GM21447 (cell line): ENCODE measurements around the gene FOXJ1.

Experiments
- ATAC-seq: cut with Tn5 transposase; IDR thresholded peaks from one replicate; pipeline ENCODE4 v1.9.1; 2021; ENCODE audit not compliant: unreplicated experiment

The FOXJ1 gene

GRCh38 chr17:76124582-76125390, 16.3 kb downstream of the FOXJ1 start:
- no peak for ATAC-seq

DNA sequence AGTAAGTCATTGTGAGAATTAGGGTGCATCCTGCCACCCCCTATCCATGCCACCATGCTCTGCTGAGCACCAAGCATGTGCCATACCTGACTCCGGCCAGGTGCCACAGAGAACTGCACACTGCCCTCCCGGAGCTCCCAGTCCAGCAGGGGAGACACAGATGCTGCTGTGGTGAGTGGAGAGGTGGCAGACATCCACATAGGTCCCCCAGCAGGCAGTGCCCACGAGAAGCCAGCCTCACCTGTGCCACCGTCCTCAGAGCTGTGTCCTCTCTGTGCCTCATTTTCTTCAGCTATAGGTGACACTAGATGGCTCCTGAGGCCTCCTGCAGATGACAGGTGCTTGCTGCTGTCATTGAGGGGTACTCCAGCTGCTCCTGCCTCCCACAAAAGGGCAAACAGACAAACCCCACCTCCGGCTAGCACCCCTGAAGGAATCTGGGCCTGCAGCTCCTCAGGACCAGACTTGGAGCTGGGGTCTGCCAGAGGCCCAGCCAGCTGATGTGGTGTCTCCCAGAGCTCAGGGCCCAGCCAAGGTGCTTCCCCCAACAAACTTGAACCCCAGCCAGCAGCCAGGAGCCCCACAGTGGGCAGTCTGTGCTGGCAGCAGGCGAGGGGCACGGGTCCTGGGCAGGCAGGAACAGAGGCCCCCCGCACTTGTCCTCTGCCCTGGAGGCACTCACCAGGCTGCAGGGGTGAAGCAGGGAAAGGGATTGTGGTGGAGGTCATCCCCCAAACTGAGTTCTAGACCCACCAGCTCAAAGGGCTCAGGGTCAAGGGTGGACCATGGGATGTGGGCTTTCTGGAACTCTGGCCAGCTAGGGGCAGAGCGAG, 17.1 kb downstream of the FOXJ1 start:
- no peak for ATAC-seq

- ATAC-seq, result no peak
Measured at GRCh38 chr17:76123191-76123499, 17.9 kb downstream of the FOXJ1 start.

DNA sequence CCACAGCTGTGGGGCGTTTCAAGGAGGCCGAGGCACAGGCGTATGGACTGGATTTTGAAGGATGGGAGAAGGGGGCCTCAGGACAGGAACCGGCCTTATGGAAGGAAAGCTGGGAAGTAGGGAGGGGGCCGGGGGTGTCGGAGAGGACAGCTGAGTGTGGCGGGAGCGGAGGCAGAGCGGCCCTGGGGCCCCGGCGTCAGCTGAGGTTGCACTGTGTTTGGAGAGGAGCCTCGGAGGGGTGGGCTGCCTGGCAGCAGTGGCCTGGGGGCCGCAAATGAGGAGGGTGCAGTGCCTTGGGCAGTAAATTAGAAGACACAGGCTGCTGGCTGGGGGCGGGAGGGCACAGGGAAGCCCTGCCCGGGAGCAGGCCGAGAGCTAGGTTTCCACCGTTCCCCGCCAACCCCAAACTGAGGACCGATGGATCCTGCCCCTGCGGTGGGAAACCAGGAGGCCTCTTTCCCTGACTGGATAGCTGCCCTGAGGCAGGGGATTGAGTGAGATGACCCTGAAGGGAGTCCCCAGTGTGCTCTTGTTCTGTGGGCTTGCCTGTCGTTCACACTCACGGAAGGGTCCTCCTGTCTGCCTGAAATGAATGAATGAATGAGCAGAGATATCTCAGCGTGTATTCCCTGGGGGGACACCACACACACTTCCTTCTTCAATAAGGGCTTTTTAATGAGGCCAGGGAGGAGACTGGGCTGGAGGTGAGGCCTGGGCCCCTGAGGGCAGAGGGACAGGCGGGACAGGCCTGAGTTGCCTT, 18.4 kb downstream of the FOXJ1 start:
- ATAC-seq, result no peak

GRCh38 chr17:76121932-76122430, 19.1 kb downstream of the FOXJ1 start:
- ATAC-seq, result no peak

DNA sequence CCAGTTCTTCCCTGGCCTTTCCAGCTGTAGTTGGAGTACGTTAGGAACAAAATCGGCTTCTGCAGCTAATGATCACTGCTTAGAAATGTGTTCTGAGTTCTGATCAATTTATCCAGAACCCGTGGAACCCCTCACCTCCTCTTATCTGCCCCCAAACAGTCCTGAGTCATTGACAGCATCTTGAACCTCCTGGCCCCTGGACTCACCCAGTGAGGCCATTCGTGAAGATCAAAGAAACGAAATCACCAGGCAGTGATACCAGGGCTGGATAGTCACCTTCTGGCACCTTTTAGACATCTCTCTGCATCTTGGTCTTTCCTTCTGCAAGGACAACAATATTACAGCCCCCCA, 20.4 kb downstream of the FOXJ1 start:
- no peak for ATAC-seq

DNA sequence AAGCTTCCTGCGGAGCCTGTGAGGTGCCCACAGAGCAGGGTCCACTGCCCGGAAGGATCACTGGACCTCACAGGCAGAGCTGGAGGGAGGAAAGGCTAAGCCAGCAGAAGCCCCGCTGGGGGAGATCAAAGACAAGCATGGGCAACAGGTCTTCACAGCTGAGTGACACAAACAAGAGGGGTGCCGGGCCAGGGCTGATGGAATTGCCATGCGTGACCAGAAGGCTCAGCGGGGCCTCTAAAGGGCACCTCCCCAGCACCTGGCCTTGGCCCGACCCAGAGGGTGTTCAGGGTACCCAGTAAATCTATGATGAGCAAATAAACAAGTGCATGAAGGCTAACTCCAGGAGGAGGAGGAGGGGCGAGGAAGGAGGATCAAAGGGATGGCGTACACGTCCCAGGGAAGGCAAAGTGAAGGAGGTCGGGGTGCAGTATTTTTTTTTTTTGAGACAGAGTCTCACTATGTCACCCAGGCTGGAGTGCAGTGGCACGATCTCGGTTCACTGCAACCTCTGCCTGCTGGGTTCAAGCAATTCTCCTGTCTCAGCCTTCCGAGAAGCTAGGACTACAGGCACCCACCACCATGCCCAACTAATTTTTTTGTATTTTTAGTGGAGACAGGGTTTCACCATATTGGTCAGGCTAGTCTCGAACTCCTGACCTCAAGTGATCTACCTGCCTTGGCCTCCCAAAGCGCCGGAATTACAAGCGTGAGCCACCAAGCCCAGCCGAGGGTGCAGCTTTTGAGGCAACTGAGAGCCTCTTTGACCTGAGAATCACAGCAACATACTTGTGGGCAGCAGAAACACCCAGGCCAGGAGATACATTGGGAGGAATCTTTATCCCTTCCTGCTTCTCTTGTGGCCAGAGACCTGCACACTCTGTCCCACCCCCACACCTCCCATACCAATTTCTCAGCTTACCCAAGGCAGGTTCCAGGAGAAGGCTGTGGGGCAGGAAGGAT, 21.4 kb downstream of the FOXJ1 start:
- ATAC-seq, result no peak

GRCh38 chr17:76115138-76115754, 25.8 kb downstream of the FOXJ1 start:
- no peak for ATAC-seq

- ATAC-seq, result no peak
Measured at GRCh38 chr17:76111956-76112355, 29.1 kb downstream of the FOXJ1 start.

DNA sequence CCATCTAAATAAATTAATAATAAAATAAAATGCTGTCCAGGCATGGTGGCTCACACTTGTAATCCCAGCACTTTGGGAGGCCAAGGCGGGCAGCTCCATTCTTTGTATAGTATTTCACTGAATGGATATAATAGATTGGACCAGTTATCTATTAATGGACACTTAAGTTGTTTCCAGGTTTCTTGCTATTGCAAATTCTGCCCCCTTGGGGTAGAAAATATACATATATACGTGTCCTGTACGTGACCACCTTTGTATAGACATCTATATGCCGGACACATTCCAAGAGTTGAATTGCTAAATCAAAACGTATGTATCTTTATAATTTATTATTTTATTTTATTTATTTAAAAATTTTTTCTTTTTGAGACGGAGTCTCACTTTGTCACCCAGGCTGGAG, 33.5 kb downstream of the FOXJ1 start:
- no peak for ATAC-seq

GRCh38 chr17:76106703-76107102, 34.3 kb downstream of the FOXJ1 start:
- ATAC-seq, result no peak

DNA sequence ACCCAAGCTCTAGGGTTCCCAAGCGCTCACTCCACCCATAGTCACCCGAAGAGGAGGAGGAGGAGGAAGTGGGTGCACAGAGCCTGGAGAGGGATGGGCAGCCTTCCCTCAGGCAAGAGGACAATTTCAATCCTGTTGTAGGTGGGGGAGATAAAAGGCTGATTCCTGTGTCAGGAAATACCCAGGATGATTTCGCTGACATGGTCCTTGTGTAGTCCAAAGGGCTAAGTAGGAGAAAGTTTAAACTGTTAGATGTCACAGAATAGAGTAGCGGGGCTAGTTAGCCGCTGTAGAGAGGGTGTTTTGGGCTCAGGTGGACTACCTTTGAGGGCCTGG, 36.2 kb downstream of the FOXJ1 start:
- ATAC-seq, result no peak

- ATAC-seq, result no peak
Measured at GRCh38 chr17:76104140-76104895, 36.7 kb downstream of the FOXJ1 start.

DNA sequence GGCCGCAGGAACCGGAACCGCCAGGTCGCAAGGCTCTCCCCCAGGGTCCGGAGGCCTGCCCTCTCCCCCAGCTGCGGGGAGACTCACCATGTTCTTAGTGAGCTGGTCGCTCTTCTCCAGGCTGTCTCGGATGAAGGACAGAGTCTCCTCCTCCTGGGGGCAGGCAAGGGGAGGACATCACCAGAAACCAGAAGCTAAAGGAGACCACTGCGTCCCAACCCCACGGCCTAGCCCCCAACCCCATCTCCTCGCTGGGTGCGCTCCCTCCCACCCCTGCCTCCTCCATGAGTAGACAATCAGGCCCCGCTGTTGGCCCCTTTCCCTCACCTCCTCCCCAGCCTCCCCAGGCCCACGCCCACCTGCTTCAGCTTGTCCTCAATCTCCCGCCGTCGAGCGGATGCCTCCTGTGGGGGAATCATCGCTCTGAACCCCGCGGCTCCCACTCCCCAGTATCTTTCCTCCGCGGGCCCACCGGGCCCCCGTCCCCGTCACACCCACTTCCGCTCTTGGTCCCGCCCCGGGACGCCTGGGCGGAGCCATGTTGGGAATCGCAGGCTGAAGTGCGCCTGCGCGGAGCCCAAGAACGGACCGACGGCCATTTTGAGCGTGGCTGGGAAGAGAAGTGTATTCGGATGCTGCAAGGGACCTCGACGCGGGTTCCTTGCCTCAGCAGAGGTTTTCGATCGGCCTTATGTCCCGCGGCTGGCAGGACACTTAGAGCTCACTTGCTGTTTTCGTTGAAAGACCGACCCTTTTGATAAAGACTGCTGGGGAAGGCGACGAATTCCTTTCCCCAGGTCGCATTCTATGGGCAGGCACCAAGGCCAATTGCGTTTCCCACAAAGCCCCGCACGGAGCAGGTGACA, 37.5 kb downstream of the FOXJ1 start, which contains the start of gene EXOC7:
Gene EXOC7, minus strand, starts transcription at position 514 of the 866 bp plus-strand sequence. Its CDS starts 95 bp downstream, at position 419.
- peak; percentile 87 for ATAC-seq

DNA sequence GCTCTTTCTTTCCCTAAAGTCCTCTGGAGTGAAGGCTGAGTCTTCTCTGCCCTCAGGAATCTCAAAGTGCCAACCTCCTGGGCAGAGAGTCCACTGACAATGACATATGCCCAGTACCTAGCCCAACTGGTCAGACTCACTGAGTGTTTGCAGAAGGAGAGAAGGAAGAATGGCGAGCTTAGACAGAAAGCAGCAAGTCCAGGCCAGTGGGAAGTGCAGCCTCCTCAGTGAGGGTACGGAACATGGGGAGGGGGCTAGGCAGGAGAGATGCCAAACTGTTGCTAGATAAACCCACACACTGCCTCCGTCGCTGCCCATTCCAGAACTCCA, 38.1 kb downstream of the FOXJ1 start:
- no peak for ATAC-seq

GRCh38 chr17:76097716-76098295, 43.2 kb downstream of the FOXJ1 start:
- no peak for ATAC-seq

DNA sequence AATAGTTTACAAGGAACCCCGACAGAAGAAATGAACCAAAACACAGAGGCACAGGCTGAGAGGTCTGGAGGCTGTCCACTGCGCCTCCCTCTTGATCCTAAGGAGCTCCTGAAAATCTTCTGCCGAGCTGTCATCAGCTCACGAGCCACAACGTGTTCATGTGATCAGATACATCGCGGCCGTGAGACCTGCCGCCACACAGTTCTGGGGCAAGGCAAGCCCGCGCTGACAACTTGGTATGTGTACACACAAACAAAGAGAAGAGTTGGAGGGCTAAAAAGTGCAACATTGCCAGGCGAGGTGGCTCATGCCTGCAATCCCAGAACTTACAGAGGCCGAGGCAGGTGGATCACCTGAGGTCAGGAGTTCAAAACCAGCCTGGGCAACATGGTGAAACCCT, 45.1 kb downstream of the FOXJ1 start:
- ATAC-seq, result no peak

GRCh38 chr17:76094046-76094445, 47.0 kb downstream of the FOXJ1 start:
- no peak for ATAC-seq
